ENCODE results near the gene HSF5. TPM values are rescaled to one million over a fixed set of nuclear protein-coding genes. Genes with fewer than 3 reads are reported as not detected.
"Not testable (repeated sequence)": the region's sequence is repeated elsewhere in the genome, so short reads cannot be mapped to it uniquely, and the experiment has no call there.

The HSF5 gene
- total RNA-seq, 1 donor from 2014 or later = not detected

DNA sequence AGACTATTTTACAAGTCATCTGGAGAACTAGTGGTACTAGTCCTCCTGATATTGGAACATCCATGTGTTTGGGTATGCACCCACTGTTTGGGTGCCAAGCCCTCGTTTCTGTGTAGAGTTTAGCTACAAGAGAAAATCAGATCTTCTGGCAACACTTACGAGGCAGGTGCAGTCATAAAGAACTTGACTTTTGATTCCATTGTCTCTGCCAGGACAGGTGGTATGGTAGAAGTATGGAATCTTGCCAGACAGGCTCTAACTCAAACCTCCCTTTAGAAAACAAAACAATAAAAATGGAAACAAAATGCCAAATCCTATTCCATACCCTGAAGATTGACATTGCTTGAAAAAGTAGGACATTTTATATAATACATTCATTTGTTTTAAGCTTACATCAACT lies 86.9 kb downstream of the HSF5 start:
- no peaks in the 10 kb centered on the region for H3K9me3 Mint-ChIP-seq (ENCODE audit: unreplicated experiment)
- peaks cover 57% of the 10 kb centered on the region for H3K27me3 Mint-ChIP-seq (ENCODE audit: unreplicated experiment)
- TF ChIP-seq, protein P1, sequence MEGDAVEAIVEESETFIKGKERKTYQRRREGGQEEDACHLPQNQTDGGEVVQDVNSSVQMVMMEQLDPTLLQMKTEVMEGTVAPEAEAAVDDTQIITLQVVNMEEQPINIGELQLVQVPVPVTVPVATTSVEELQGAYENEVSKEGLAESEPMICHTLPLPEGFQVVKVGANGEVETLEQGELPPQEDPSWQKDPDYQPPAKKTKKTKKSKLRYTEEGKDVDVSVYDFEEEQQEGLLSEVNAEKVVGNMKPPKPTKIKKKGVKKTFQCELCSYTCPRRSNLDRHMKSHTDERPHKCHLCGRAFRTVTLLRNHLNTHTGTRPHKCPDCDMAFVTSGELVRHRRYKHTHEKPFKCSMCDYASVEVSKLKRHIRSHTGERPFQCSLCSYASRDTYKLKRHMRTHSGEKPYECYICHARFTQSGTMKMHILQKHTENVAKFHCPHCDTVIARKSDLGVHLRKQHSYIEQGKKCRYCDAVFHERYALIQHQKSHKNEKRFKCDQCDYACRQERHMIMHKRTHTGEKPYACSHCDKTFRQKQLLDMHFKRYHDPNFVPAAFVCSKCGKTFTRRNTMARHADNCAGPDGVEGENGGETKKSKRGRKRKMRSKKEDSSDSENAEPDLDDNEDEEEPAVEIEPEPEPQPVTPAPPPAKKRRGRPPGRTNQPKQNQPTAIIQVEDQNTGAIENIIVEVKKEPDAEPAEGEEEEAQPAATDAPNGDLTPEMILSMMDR (IDR thresholded peaks at IDR 0.05) = no peak
- H3K36me3 Mint-ChIP-seq (ENCODE audit: unreplicated experiment) = no peaks in the 10 kb centered on the region
- no peak overlapping the region for H3K4me3 Mint-ChIP-seq (ENCODE audit: unreplicated experiment)
- H3K27ac Mint-ChIP-seq (ENCODE audit: unreplicated experiment) = no peak overlapping the region
- DNase-seq (ENCODE audit: extremely low spot score, unreplicated experiment) = no peak
- H3K4me1 Mint-ChIP-seq (ENCODE audit: unreplicated experiment) = peaks cover 11% of the 10 kb centered on the region

DNA sequence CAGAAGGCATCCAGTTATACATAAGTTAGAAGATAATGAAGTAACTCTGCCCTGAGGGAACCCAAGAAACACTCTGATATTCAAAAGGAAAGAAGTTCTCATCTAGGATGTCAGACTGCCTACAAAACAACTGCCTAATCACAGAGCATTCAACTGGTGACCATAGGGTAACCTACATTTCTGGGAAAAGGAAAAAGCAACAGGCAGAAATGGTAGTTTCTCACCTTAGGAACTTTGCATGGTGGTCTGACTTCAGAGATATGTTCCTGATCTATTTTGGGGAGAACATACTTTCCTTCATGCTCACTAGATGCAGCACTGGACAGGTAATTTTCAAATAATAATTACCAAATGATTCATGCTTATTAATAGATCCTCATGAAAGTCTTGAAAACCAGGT lies 87.4 kb downstream of the HSF5 start:
- no peak overlapping the region for H3K27ac Mint-ChIP-seq (ENCODE audit: unreplicated experiment)
- H3K36me3 Mint-ChIP-seq (ENCODE audit: unreplicated experiment) = no peaks in the 10 kb centered on the region
- peaks cover 61% of the 10 kb centered on the region for H3K27me3 Mint-ChIP-seq (ENCODE audit: unreplicated experiment)
- no peak overlapping the region for H3K4me3 Mint-ChIP-seq (ENCODE audit: unreplicated experiment)
- TF ChIP-seq, protein P1 (IDR thresholded peaks at IDR 0.05) = no peak
- H3K9me3 Mint-ChIP-seq (ENCODE audit: unreplicated experiment) = no peaks in the 10 kb centered on the region
- H3K4me1 Mint-ChIP-seq (ENCODE audit: unreplicated experiment) = peaks cover 11% of the 10 kb centered on the region
- DNase-seq (ENCODE audit: extremely low spot score, unreplicated experiment) = no peak

DNA sequence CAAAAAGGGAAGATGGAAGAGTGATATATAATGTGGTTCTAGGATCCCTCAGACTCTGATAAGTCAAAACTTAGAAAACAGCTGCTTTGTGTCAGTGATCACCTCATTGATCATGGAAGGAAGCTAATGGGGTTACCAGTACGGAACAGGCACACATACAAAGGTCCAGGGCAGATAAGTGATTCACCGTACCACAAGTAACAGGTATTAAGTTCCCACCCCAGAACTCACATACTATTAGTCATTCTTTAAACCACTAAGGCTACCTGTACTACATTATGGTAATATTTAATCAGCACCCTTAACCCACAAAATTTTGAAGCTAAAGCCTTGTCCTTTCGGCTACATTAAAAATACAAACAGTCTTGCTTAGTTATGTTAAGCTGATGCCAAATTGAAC lies 88.2 kb downstream of the HSF5 start:
- Mint-ChIP-seq H3K4me3 (ENCODE audit: unreplicated experiment) (no peak overlapping the region), H3K27me3 (ENCODE audit: unreplicated experiment) (peaks cover 67% of the 10 kb centered on the region), H3K9me3 (ENCODE audit: unreplicated experiment) (no peaks in the 10 kb centered on the region), H3K27ac (ENCODE audit: unreplicated experiment) (no peak overlapping the region), H3K4me1 (ENCODE audit: unreplicated experiment) (peaks cover 11% of the 10 kb centered on the region), H3K36me3 (ENCODE audit: unreplicated experiment) (no peaks in the 10 kb centered on the region)
- TF ChIP-seq, protein P1 (IDR thresholded peaks at IDR 0.05) = no peak
- no peak for DNase-seq (ENCODE audit: extremely low spot score, unreplicated experiment)

DNA sequence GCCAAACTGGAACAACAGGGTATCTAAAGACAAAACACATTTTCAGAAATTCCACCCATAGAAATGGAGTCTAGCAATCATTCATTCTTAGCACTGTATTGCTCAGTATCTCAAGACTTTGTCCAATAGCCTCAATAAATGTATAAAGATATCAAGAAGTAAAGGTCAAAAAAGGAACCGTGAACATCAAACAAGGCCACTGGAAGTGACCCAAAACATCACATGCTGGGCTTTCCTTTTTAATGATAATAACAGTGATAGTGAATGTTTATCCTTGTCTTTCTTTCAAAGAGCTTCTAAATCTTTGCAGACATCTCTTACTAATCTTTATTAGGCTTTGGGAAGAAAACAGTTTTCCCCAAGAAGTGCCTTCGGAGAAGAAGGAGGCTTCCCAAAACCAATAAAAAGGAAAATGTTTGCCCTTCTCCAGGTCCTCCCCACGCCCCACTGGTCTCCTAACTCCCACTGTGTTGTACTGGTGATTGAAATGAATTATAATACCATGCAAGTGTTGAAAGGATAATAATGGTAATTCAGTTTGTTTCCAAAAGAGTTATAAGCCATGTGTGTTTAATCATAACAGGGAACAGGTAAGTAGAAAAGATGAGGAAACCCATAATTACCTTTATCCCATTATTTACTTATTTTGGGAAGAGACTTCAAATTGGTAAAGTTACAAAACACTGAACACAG lies 89.5 kb downstream of the HSF5 start:
- H3K27me3 Mint-ChIP-seq (ENCODE audit: unreplicated experiment) = peaks cover 63% of the 10 kb centered on the region
- peaks cover 11% of the 10 kb centered on the region for H3K4me1 Mint-ChIP-seq (ENCODE audit: unreplicated experiment)
- no peaks in the 10 kb centered on the region for H3K9me3 Mint-ChIP-seq (ENCODE audit: unreplicated experiment)
- no peak for DNase-seq (ENCODE audit: extremely low spot score, unreplicated experiment)
- TF ChIP-seq, protein P1 (IDR thresholded peaks at IDR 0.05) = no peak
- no peak overlapping the region for H3K27ac Mint-ChIP-seq (ENCODE audit: unreplicated experiment)
- H3K4me3 Mint-ChIP-seq (ENCODE audit: unreplicated experiment) = no peak overlapping the region
- H3K36me3 Mint-ChIP-seq (ENCODE audit: unreplicated experiment) = no peaks in the 10 kb centered on the region

DNA sequence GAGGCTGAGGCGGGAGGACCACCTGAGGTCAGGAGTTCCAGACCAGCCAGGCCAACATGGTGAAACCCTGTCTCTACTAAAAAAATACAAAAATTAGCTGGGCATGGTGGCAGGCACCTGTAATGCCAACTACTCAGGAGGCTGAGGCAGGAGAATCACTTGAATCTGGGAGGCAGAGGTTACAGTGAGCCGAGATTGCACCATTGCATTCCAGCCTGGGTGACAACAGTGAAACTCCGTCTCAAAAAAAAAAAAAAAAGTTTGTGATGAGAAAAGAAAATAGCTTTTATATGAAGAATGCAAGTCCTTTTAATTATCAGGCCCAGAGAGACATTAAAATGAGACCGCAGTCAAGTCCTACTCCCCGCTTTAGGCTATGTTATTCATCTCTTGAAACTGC lies 90.8 kb downstream of the HSF5 start:
- DNase-seq (ENCODE audit: extremely low spot score, unreplicated experiment); H3K36me3 Mint-ChIP-seq (ENCODE audit: unreplicated experiment); H3K27ac Mint-ChIP-seq (ENCODE audit: unreplicated experiment); H3K4me1 Mint-ChIP-seq (ENCODE audit: unreplicated experiment); H3K9me3 Mint-ChIP-seq (ENCODE audit: unreplicated experiment); H3K4me3 Mint-ChIP-seq (ENCODE audit: unreplicated experiment): not testable (repeated sequence)
- peaks cover 58% of the 10 kb centered on the region for H3K27me3 Mint-ChIP-seq (ENCODE audit: unreplicated experiment)
